Activated CD4-positive, alpha-beta T cell treated with anti-CD3 and anti-CD28 coated beads, Interleukin-2, amount 50 U/mL, for 1 hour (primary cell): ENCODE results near the gene GCN1.
A peak's percentile ranks its signal among the peaks of the same experiment; 100 is the strongest.
"Not testable (repeated sequence)": the region's sequence is repeated elsewhere in the genome, so short reads cannot be mapped to it uniquely, and the experiment has no call there.

ENCODE experiments used
- DNase-seq: peaks from one replicate; pipeline ENCODE4 v3.0.0-alpha.2; 2020

The GCN1 gene

GRCh38 chr12:120212301-120212700 is 17.8 kb upstream of the GCN1 start:
- no peak for DNase-seq

- no peak for DNase-seq
Observed at GRCh38 chr12:120211904-120212283, 17.4 kb upstream of the GCN1 start.

- no peak for DNase-seq
Observed at GRCh38 chr12:120211243-120211903, 16.9 kb upstream of the GCN1 start.

- no peak for DNase-seq
Observed at GRCh38 chr12:120209851-120210250, 15.3 kb upstream of the GCN1 start.

- DNase-seq, result no peak
Observed at GRCh38 chr12:120207227-120207626, 12.7 kb upstream of the GCN1 start.

GRCh38 chr12:120206781-120207180 is 12.3 kb upstream of the GCN1 start:
- DNase-seq, result not testable (repeated sequence)

GRCh38 chr12:120206228-120206627 is 11.7 kb upstream of the GCN1 start:
- DNase-seq, result no peak

- DNase-seq, result no peak
Observed at GRCh38 chr12:120204171-120204570, 9.7 kb upstream of the GCN1 start.

GRCh38 chr12:120200364-120200800 is 5.9 kb upstream of the GCN1 start:
- DNase-seq, result no peak

GRCh38 chr12:120199595-120200306 is 5.2 kb upstream of the GCN1 start:
- DNase-seq, result peak; percentile 20

- no peak for DNase-seq
Observed at GRCh38 chr12:120199025-120199424, 4.5 kb upstream of the GCN1 start.

- no peak for DNase-seq
Observed at GRCh38 chr12:120197542-120197887, 3.0 kb upstream of the GCN1 start.

GRCh38 chr12:120196817-120197541 is 2.5 kb upstream of the GCN1 start:
- not testable (repeated sequence) for DNase-seq

GRCh38 chr12:120196363-120196762 is 1.8 kb upstream of the GCN1 start:
- no peak for DNase-seq

- DNase-seq, result no peak
Observed at GRCh38 chr12:120194226-120194533, 335 bp downstream of the GCN1 start.

GRCh38 chr12:120193286-120193685 is 1.2 kb downstream of the GCN1 start:
- DNase-seq, result not testable (repeated sequence)

GRCh38 chr12:120190985-120191480 is 3.5 kb downstream of the GCN1 start:
- no peak for DNase-seq

- DNase-seq, result no peak
Observed at GRCh38 chr12:120190386-120190785, 4.1 kb downstream of the GCN1 start.

- DNase-seq, result no peak
Observed at GRCh38 chr12:120186654-120187053, 7.9 kb downstream of the GCN1 start.

GRCh38 chr12:120183211-120183631 is 11.3 kb downstream of the GCN1 start:
- no peak for DNase-seq

GRCh38 chr12:120181991-120182631 is 12.4 kb downstream of the GCN1 start:
- no peak for DNase-seq

- DNase-seq, result no peak
Observed at GRCh38 chr12:120180975-120181374, 13.5 kb downstream of the GCN1 start.

GRCh38 chr12:120175537-120175936 is 19.0 kb downstream of the GCN1 start:
- no peak for DNase-seq

GRCh38 chr12:120175062-120175461 is 19.5 kb downstream of the GCN1 start:
- no peak for DNase-seq
